Measurements from ENCODE around the gene TSNAXIP1. TPM values are rescaled to one million over a fixed set of nuclear protein-coding genes. Genes with fewer than 3 reads are reported as not detected.

TSNAXIP1 gene
- total RNA-seq, 1 experiment from 2014 or later, result 0.45 TPM

DNA sequence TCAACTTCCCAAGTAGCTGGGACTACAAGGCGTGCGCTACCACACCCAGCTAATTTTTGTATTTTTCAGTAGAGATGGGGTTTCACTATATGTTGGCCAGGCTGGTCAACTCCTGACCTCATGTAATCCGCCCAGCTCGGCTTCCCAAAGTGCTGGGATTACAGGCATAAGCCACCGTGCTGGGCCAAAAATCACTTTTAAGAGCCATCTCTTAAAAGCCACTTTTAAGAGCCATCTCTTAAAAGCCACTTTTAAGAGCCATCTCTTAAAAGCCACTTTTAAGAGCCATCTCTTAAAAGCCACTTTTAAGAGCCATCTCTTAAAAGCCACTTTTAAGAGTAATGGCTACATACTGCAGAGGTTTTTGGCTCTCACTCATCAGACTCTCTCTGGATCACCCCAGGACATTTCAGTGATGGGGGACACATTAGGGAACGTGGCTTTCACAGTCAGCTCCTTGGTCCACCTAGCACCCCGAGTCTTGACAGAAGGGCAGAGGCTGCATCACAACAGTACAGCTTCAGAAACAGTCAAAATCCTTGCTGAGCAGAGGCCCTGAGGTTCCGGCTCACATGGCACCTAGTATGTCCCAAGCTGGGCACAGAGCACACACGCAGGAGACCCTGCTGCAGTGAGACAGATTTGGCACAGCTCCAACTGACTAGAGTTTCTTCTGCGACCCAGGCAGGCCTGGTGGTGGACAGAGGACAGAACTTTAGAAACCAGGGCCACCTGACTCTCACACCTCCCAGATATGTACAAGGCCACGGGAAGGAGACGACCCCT lies 23.9 kb upstream of the TSNAXIP1 start:
- no peak for DNase-seq (ENCODE audit: extremely low read depth, low read depth)

- DNase-seq (ENCODE audit: extremely low read depth, low read depth), result no peak
Observed at GRCh38 chr16:67783353-67783725, 23.4 kb upstream of the TSNAXIP1 start.

DNA sequence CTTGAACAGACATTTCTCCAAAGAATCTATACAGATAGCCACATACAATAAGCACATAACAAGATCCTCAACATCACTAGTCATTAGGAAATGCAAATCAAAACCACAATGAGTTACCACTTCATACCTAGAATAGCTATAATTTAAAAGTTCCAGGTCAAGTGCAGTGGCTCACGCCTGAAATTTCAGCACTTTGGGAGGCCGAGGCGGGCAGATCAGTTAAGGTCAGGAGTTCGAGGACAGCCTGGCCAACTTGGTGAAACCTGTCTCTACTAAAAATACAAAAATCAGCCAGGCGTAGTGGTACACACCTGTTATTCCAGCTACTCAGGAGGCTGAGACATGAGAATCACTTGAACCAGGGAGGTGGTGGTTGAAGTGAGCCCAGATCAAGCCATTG lies 20.2 kb upstream of the TSNAXIP1 start:
- no peak for DNase-seq (ENCODE audit: extremely low read depth, low read depth)

- no peak for DNase-seq (ENCODE audit: extremely low read depth, low read depth)
Observed at GRCh38 chr16:67790071-67790470, 16.6 kb upstream of the TSNAXIP1 start.

GRCh38 chr16:67796099-67796718 lies 10.5 kb upstream of the TSNAXIP1 start:
- no peak for DNase-seq (ENCODE audit: extremely low read depth, low read depth)

GRCh38 chr16:67800338-67800926 lies 6.3 kb upstream of the TSNAXIP1 start:
- DNase-seq (ENCODE audit: extremely low read depth, low read depth), result no peak

GRCh38 chr16:67801241-67801640 lies 5.4 kb upstream of the TSNAXIP1 start:
- no peak for DNase-seq (ENCODE audit: extremely low read depth, low read depth)

GRCh38 chr16:67801883-67802282 lies 4.8 kb upstream of the TSNAXIP1 start:
- no peak for DNase-seq (ENCODE audit: extremely low read depth, low read depth)

- no peak for DNase-seq (ENCODE audit: extremely low read depth, low read depth)
Observed at GRCh38 chr16:67803894-67804293, 2.8 kb upstream of the TSNAXIP1 start.

- no peak for DNase-seq (ENCODE audit: extremely low read depth, low read depth)
Observed at GRCh38 chr16:67804853-67805542, 1.7 kb upstream of the TSNAXIP1 start.

- DNase-seq (ENCODE audit: extremely low read depth, low read depth), result no peak
Observed at GRCh38 chr16:67805718-67806427, 816 bp upstream of the TSNAXIP1 start.

DNA sequence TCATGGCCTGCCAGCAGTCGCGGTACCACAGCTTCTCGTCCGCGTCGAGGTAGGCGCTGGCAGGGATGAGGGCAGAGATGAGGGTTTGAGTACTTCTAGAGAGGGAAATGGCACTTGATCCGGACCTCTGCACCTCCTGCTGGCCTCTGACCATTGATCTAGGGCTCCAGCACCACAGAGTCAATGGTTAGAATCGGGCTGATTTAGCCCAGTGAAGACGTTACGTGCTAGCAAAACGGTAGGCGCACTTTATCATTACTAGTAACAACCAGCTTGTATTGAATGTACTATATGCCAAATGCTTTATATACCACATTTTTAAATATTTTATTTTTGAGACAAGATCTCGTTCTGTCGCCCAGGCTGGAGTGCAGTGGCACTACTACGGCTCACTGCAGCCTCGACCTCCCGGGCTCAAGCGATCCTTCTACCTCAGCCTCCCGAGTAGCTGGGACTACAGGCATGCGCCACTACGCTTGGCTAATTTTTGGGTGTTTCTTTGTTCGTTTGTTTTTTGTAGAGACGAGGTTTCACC lies 526 bp downstream of the TSNAXIP1 start:
- DNase-seq (ENCODE audit: extremely low read depth, low read depth), result no peak

GRCh38 chr16:67811899-67812298 lies 5.2 kb downstream of the TSNAXIP1 start:
- DNase-seq (ENCODE audit: extremely low read depth, low read depth), result no peak

GRCh38 chr16:67814567-67814966 lies 7.9 kb downstream of the TSNAXIP1 start:
- DNase-seq (ENCODE audit: extremely low read depth, low read depth), result no peak

DNA sequence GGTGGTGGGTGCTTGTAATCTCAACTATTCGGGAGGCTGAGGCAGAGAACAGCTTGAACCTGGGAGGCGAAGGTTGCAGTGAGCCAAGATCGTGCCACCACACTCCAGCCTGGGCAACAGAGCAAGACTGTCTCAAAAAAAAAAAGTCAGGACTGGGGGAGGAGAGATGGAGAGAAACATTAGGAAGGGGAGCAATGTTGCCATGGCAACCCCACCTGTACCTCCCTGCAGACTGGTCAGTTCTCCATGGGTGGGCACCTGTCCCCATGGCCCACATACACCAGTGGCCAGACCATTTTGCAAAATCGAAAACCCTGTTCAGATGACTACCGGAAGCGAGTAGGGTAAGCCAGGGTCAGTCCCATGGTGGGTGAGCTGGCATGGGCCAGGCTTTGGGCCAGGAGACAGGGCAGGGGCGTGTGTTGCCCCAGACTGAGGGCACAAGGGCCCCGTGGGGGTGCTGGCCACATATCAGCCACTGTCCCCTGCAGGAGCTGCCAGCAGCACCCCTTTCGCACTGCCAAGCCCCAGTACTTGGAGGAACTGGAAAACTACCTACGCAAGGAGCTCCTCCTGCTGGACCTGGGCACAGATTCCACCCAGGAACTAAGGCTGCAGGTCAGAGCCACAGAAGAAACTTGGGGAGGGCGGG lies 14.0 kb downstream of the TSNAXIP1 start:
- no peak for DNase-seq (ENCODE audit: extremely low read depth, low read depth)

DNA sequence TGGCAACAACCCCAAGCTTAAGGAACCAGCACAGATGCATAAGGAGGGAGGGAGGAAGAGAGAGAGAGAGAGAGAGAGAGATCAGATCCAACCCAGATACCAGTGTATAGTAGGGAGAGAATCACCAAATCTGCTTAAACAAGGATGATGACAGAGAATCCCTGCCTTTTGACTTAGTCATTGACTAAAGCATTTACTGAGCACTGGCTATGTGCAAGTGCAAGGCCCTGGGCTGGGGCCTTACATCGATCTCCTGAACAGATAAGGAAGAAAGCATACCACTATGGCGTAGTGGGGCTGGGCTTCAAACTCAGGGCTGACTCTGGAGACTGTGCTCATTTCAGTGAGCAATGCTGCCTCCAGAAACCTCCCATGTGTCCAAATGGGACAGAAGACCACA lies 15.8 kb downstream of the TSNAXIP1 start:
- DNase-seq (ENCODE audit: extremely low read depth, low read depth), result no peak

GRCh38 chr16:67825119-67825518 lies 18.4 kb downstream of the TSNAXIP1 start:
- DNase-seq (ENCODE audit: extremely low read depth, low read depth), result no peak

- no peak for DNase-seq (ENCODE audit: extremely low read depth, low read depth)
Observed at GRCh38 chr16:67825906-67826305, 19.2 kb downstream of the TSNAXIP1 start.

GRCh38 chr16:67828651-67829050 lies 22.0 kb downstream of the TSNAXIP1 start:
- DNase-seq (ENCODE audit: extremely low read depth, low read depth), result no peak

DNA sequence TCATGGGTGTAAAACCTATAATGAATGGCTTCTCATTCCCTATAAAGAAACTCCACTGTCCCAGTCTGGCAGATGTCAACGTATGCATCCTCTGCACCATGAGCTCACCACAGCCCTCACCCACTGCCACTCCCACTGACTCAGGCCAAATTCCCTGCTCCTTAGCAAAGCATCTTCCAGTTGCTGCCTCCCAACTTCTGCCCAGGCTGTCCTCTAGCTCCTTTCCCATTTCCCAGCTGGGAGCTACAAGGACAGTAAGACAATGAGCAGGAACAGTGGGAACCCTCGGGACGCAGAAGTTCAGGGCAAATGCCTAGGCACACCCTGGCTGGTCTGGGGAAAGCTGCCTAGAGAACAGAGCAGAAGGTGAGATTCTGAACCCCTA lies 26.3 kb downstream of the TSNAXIP1 start:
- no peak for DNase-seq (ENCODE audit: extremely low read depth, low read depth)

Data from NCI-H460 (cell line).